GM20000 (cell line): ENCODE measurements around the gene SLC38A8.

ENCODE experiments used
- DNase-seq: peaks from one replicate; pipeline ENCODE4 v3.0.0; 2012; ENCODE audit warnings: low spot score
- CTCF ChIP-seq: IDR thresholded peaks from 2 replicates; pipeline ENCODE4 v1.5.1; 2012; ENCODE audit warnings: mild to moderate bottlenecking, control low read depth; ENCODE audit errors: extremely low read depth, missing control alignments

Gene SLC38A8

GRCh38 chr16:83969771-83970429 is 72.7 kb downstream of the SLC38A8 start:
- DNase-seq: no peak
- no peak for TF ChIP-seq CTCF

- TF ChIP-seq CTCF: no peak
These were observed 73.5 kb downstream of the SLC38A8 start for GRCh38 chr16:83968891-83969649.

GRCh38 chr16:83968306-83968851 is 74.2 kb downstream of the SLC38A8 start:
- TF ChIP-seq CTCF: no peak
- peak; percentile 44 for DNase-seq

More at GRCh38 chr16:83968891-83969649, 73.5 kb downstream of the SLC38A8 start:
- DNase-seq: no peak

GRCh38 chr16:83967838-83968305 is 74.7 kb downstream of the SLC38A8 start, which contains the start of gene NECAB2:
TSS of gene NECAB2 (plus strand) at chr16:83968244. CDS start at chr16:83968649, 405 bp downstream.
- peak; percentile 91 for DNase-seq
- peak; percentile 69 for TF ChIP-seq CTCF

GRCh38 chr16:83967091-83967490 is 75.5 kb downstream of the SLC38A8 start:
- no peak for DNase-seq

GRCh38 chr16:83966153-83966696 is 76.4 kb downstream of the SLC38A8 start:
- DNase-seq: no peak
- TF ChIP-seq CTCF: no peak

More at GRCh38 chr16:83967091-83967490, 75.5 kb downstream of the SLC38A8 start:
- TF ChIP-seq CTCF: no peak
